ENCODE results near the gene NMUR2. TPM values are rescaled to one million over a fixed set of nuclear protein-coding genes. Genes with fewer than 3 reads are reported as not detected.

NMUR2 gene, protein sequence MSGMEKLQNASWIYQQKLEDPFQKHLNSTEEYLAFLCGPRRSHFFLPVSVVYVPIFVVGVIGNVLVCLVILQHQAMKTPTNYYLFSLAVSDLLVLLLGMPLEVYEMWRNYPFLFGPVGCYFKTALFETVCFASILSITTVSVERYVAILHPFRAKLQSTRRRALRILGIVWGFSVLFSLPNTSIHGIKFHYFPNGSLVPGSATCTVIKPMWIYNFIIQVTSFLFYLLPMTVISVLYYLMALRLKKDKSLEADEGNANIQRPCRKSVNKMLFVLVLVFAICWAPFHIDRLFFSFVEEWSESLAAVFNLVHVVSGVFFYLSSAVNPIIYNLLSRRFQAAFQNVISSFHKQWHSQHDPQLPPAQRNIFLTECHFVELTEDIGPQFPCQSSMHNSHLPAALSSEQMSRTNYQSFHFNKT
- total RNA-seq (2014; rRNA removed; shearing (Covaris generic)): not detected in 2 replicates
- polyA plus RNA-seq (2016; fragmentation: Nextera tagmentation; extraction: Ambion mirVana): 0.10 TPM in 1 of 2 replicates, not detected in the other
- long read RNA-seq: 0 reads

- H3K9me2 ChIP-seq (ENCODE audit: insufficient read depth): no peaks in the 10 kb centered on the region
- peak within 1 kb of the TSS; percentile 70; the same call in 1 of the 2 replicates for H2AFZ ChIP-seq
- H3K27me3 ChIP-seq (ENCODE audit: insufficient read depth): no peaks in the 10 kb centered on the region
- TF ChIP-seq EZH2phosphoT487 (IDR thresholded peaks at IDR 0.05; ENCODE audit: unreplicated experiment) (no peak), POLR2AphosphoS5 (IDR thresholded peaks at IDR 0.05; ENCODE audit: low read depth) (no peak), NANOG (IDR thresholded peaks at IDR 0.05; ENCODE audit: borderline replicate concordance) (no peak), ZNF114 (CRISPR knock-in tag; IDR thresholded peaks at IDR 0.05) (no peak), JUNB (IDR thresholded peaks at IDR 0.05; ENCODE audit: unreplicated experiment) (no peak), EZH2 (IDR thresholded peaks at IDR 0.05; ENCODE audit: low read depth, unreplicated experiment) (no peak), ZNF331 (CRISPR knock-in tag; IDR thresholded peaks at IDR 0.05; ENCODE audit: low read depth) (no peak), ETS1 (IDR thresholded peaks at IDR 0.05) (no peak), STAT1 (IDR thresholded peaks at IDR 0.05; ENCODE audit: unreplicated experiment) (no peak), CREB1 (CRISPR knock-in tag; IDR thresholded peaks at IDR 0.05; ENCODE audit: low read depth) (no peak)
- TF ChIP-seq, protein P1, sequence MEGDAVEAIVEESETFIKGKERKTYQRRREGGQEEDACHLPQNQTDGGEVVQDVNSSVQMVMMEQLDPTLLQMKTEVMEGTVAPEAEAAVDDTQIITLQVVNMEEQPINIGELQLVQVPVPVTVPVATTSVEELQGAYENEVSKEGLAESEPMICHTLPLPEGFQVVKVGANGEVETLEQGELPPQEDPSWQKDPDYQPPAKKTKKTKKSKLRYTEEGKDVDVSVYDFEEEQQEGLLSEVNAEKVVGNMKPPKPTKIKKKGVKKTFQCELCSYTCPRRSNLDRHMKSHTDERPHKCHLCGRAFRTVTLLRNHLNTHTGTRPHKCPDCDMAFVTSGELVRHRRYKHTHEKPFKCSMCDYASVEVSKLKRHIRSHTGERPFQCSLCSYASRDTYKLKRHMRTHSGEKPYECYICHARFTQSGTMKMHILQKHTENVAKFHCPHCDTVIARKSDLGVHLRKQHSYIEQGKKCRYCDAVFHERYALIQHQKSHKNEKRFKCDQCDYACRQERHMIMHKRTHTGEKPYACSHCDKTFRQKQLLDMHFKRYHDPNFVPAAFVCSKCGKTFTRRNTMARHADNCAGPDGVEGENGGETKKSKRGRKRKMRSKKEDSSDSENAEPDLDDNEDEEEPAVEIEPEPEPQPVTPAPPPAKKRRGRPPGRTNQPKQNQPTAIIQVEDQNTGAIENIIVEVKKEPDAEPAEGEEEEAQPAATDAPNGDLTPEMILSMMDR (conservative IDR thresholded peaks at IDR 0.05; ENCODE audit: low read depth in 2 of 2): no peak
- H3K4me1 ChIP-seq (ENCODE audit: insufficient read depth): no peaks in the 10 kb centered on the region
- no peak within 1 kb of the TSS for H3K4me2 ChIP-seq
- Mint-ChIP-seq H3K36me3 (ENCODE audit: low read depth) (no peaks in the 10 kb centered on the region), H3K4me3 (no peak within 1 kb of the TSS), H3K4me1 (peaks cover 3% of the 10 kb centered on the region; the same call in 2 of the 3 replicates), H3K9me3 (no peaks in the 10 kb centered on the region; the same call in 2 of the 3 replicates), H3K27ac (no peak within 1 kb of the TSS), H3K27me3 (ENCODE audit: insufficient read depth, low read depth, poor library complexity) (peaks cover 1% of the 10 kb centered on the region)
- H3K4me3 ChIP-seq: no peak within 1 kb of the TSS
- H3K27ac ChIP-seq (ENCODE audit: low read depth): no peak within 1 kb of the TSS
- DNase-seq (ENCODE audit: low spot score) (peak; percentile 78), ATAC-seq (peak; percentile 100)
- no peaks in the 10 kb centered on the region for H3K79me2 ChIP-seq (replicated peaks; ENCODE audit: insufficient read depth)
- no peaks in the 10 kb centered on the region for H3K36me3 ChIP-seq (ENCODE audit: insufficient read depth)
- H3F3A ChIP-seq (replicated peaks; ENCODE audit: low read depth): no peaks in the 10 kb centered on the region
- no peaks in the 10 kb centered on the region for H4K20me1 ChIP-seq (replicated peaks; ENCODE audit: insufficient read depth)
Measured at GRCh38 chr5:152405145-152405544, at the start of gene NMUR2. TSS of gene NMUR2 (minus strand) at chr5:152405279. CDS start at chr5:152405113, 166 bp downstream.

DNA sequence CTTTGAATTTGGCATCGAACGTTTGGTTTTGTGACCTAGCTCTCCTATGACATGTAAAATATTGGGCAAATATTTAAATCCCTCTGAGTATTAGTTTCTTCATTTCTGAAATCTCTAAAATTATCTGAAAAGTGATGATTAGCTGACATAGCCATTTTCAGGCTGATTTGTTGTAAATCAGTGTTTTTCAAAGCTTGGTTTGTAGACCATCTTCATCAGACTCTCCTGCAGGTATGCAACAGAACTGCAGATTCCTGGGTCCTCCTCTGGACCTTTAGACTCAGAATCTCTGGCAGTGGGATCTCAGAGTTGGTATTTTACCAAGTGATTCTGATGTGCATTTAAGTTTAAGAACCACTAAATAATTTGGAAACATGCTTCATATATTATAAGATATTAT lies 38.9 kb upstream of the NMUR2 start:
- Histone ChIP-seq H3K9me2 (ENCODE audit: insufficient read depth) (no peaks in the 10 kb centered on the region), H3K4me3 (no peak overlapping the region), H3K4me1 (ENCODE audit: insufficient read depth) (peaks cover 7% of the 10 kb centered on the region), H2AFZ (no peak overlapping the region), H3K36me3 (ENCODE audit: insufficient read depth) (no peaks in the 10 kb centered on the region), H3K4me2 (no peak overlapping the region), H4K20me1 (replicated peaks; ENCODE audit: insufficient read depth) (no peaks in the 10 kb centered on the region), H3F3A (replicated peaks; ENCODE audit: low read depth) (no peaks in the 10 kb centered on the region), H3K27me3 (ENCODE audit: insufficient read depth) (no peaks in the 10 kb centered on the region), H3K27ac (ENCODE audit: low read depth) (no peak overlapping the region), H3K79me2 (replicated peaks; ENCODE audit: insufficient read depth) (no peaks in the 10 kb centered on the region)
- no peak overlapping the region for H3K4me3 Mint-ChIP-seq
- TF ChIP-seq, protein P1 (conservative IDR thresholded peaks at IDR 0.05; ENCODE audit: low read depth in 2 of 2): peak in 1 of 2 experiments; percentile 21; a peak in 2 of 4 replicates
- TF ChIP-seq REST (IDR thresholded peaks at IDR 0.05; ENCODE audit: unreplicated experiment): no peak
- no peaks in the 10 kb centered on the region for H3K9me3 Mint-ChIP-seq
- no peak overlapping the region for H3K27ac Mint-ChIP-seq
- DNase-seq (ENCODE audit: low spot score) (peak; percentile 19), ATAC-seq (peak; percentile 39; the same call in 2 of the 3 replicates)
- H3K27me3 Mint-ChIP-seq (ENCODE audit: insufficient read depth, low read depth, poor library complexity): no peaks in the 10 kb centered on the region
- H3K36me3 Mint-ChIP-seq (ENCODE audit: low read depth): no peaks in the 10 kb centered on the region
- H3K4me1 Mint-ChIP-seq: peaks cover 11% of the 10 kb centered on the region

All from GM23338 (cell line).